Psoas muscle (tissue), 8 donors: ENCODE results near the gene TARS2. TPM values are rescaled to one million over a fixed set of nuclear protein-coding genes. Genes with fewer than 3 reads are reported as not detected.

Experiments used
- ATAC-seq, 4 donors: fragments of 200-7000 bp; cut with Tn5 transposase; one replicate each; pipeline ENCODE4 v1.9.1; 2020; ENCODE audit warnings: moderate library complexity in 3 of 4, mild to moderate bottlenecking in 2 of 4
- DNase-seq, 2 donors: peaks; one replicate each; pipeline ENCODE4 v3.0.0-alpha.2; 2020
- H3K27ac ChIP-seq: fragments of 200-600 bp; one replicate; pipeline ENCODE4 v1.8.0; 2022
- H3K27me3 ChIP-seq, 3 donors: fragments of 200-600 bp in 1 of 3; one replicate each; pipeline versions ENCODE4 v1.6.1 to v1.8.0; 2013 to 2022; ENCODE audit warnings: low read length in 2 of 3, mild to moderate bottlenecking in 2 of 3, moderate library complexity in 1 of 3; ENCODE audit not compliant: insufficient read depth in 3 of 3
- H3K36me3 ChIP-seq, 2 donors: fragments of 200-600 bp in 1 of 2; one replicate each; pipeline versions ENCODE4 v1.6.1 to v1.8.0; 2013 to 2022; ENCODE audit warnings: low read depth in 1 of 2, mild to moderate bottlenecking in 1 of 2, moderate library complexity in 1 of 2; ENCODE audit not compliant: insufficient read depth in 1 of 2
- H3K4me1 ChIP-seq: fragments of 200-600 bp; one replicate; pipeline ENCODE4 v1.8.0; 2022
- H3K4me3 ChIP-seq: fragments of 200-600 bp; one replicate; pipeline ENCODE4 v1.8.0; 2022; ENCODE audit warnings: mild to moderate bottlenecking
- H3K9me3 ChIP-seq: fragments of 200-600 bp; one replicate; pipeline ENCODE4 v1.8.0; 2022
- CTCF ChIP-seq: fragments of 200-600 bp; IDR thresholded peaks from one replicate; pipeline ENCODE4 v1.8.0; 2022; ENCODE audit warnings: antibody characterized with exemption
- WGBS, 3 donors: extraction: QIAGEN DNeasy Blood & Tissue Kit; methylation state at CpG; one replicate each; pipeline versions ENCODE4 v1.1.6 to v1.1.7; 2013; 5-methylcytosine and 5-hydroxymethylcytosine counted together
- intact Hi-C, 2 donors: fragments of 100-400 bp; cut with DNase I; formaldehyde crosslinking; loops; one replicate each; pipeline versions ENCODE4 v1.11.0 to v1.14.2; 2022
- polyA plus RNA-seq, 3 donors: library from polyadenylated mRNA; stranded (reverse); fragments of 200-250 nt; gene quantifications; one replicate each; pipeline ENCODE4 v1.2.3, GENCODE V29; 2013
- total RNA-seq, 4 donors: library from RNA; stranded (reverse); fragmentation: NEBNext Ultra II Directional in 2 of 4; extraction: Animal tissue kit (Norgen Biotek cat#: 25700) in 2 of 4; gene quantifications; one replicate each; pipeline versions ENCODE4 v1.2.1 to v1.2.4, GENCODE V29; 2021 to 2023
- donor health status: healthy with polysubstance abuse.
- donor health status: DM: no; HTN: no; CAD: no; lungs with moderate emphysema.
- donor health status: Bipolar disorder and iron deficiency.
- donor health status: healthy.
- donor health status: DM: yes; HTN: yes; CAD: no.
- donor health status: DM: no; HTN: no; CAD: no.
- donor health status: DM: no; HTN: no; CAD: no.
- donor health status: DM: yes; HTN: yes; CAD: no.

TARS2 gene
- total and polyA plus RNA-seq, 7 donors = 9.6 to 44.5 (median 24.0) TPM

- DNase-seq = peak; percentile 40 to 70
- H3K27me3 ChIP-seq = no peaks in the 10 kb centered on the region
- intact Hi-C loops = loop anchor here (1.0 to 5.0 kb wide), 2 partner anchors 68 to 69 kb away; no protein-coding TSS in a partner anchor
- no peak overlapping the region for H3K4me3 ChIP-seq
- H3K36me3 ChIP-seq = peaks cover 3 to 66% of the 10 kb centered on the region in 2 donors
- H3K9me3 ChIP-seq = no peaks in the 10 kb centered on the region
- H3K4me1 ChIP-seq = no peaks in the 10 kb centered on the region
- no peak overlapping the region for H3K27ac ChIP-seq
- peak; percentile 77 for TF ChIP-seq CTCF
- ATAC-seq = peak; percentile 78 to 82 (median 81)
- 25 to 36% (median 35%) methylated on average over 4 of the region's 4 CpGs for WGBS, 3 donors
Observed at GRCh38 chr1:150464422-150464826, 22.8 kb upstream of the TARS2 start.

GRCh38 chr1:150466964-150467363 is 20.3 kb upstream of the TARS2 start:
- no peaks in the 10 kb centered on the region for H3K9me3 ChIP-seq
- no peak for TF ChIP-seq CTCF
- intact Hi-C loops = loop anchor here in 1 of 2 donors (5.0 kb wide), 1 partner anchor 90 kb away; no protein-coding TSS in a partner anchor
- ATAC-seq = no peak
- H3K27me3 ChIP-seq = no peaks in the 10 kb centered on the region
- no peaks in the 10 kb centered on the region for H3K4me1 ChIP-seq
- no peak for DNase-seq
- peaks cover 2 to 64% of the 10 kb centered on the region in 2 donors for H3K36me3 ChIP-seq
- no peak overlapping the region for H3K27ac ChIP-seq
- H3K4me3 ChIP-seq = no peak overlapping the region

GRCh38 chr1:150469291-150469690 is 17.9 kb upstream of the TARS2 start:
- peaks cover 16% of the 10 kb centered on the region for H3K4me1 ChIP-seq
- no peak for TF ChIP-seq CTCF
- H3K9me3 ChIP-seq = no peaks in the 10 kb centered on the region
- no peak overlapping the region for H3K4me3 ChIP-seq
- H3K36me3 ChIP-seq = peaks cover 2 to 59% of the 10 kb centered on the region in 2 donors
- H3K27me3 ChIP-seq = no peaks in the 10 kb centered on the region
- ATAC-seq (no peak), DNase-seq (no peak)
- 26 to 47% (median 27%) methylated on average over 1 of the region's 1 CpG for WGBS, 3 donors
- intact Hi-C loops = loop anchor here in 1 of 2 donors (5.0 kb wide), 1 partner anchor 88 kb away; no protein-coding TSS in a partner anchor
- peak overlapping the region; percentile 13 for H3K27ac ChIP-seq

GRCh38 chr1:150472601-150473200 is 14.5 kb upstream of the TARS2 start:
- WGBS, 3 donors = 72 to 87% (median 83%) methylated on average over 9 to 10 of the region's 10 CpGs
- Histone ChIP-seq H3K9me3 (no peaks in the 10 kb centered on the region), H3K36me3 (peaks cover 2 to 30% of the 10 kb centered on the region in 2 donors), H3K27me3 (no peaks in the 10 kb centered on the region), H3K4me1 (peaks cover 46% of the 10 kb centered on the region), H3K4me3 (no peak overlapping the region), H3K27ac (peak overlapping the region; percentile 81)
- no peak for ATAC-seq
- intact Hi-C loops = loop anchor here in 1 of 2 donors (10.0 kb wide), 1 partner anchor 152 kb away; the partner anchor contains the start of gene ENSA
- DNase-seq = no peak
- TF ChIP-seq CTCF = no peak
